Panc1 (cell line): ENCODE results near the gene IP6K1.

Source experiments
- POLR2AphosphoS5 ChIP-seq: IDR thresholded peaks from 2 replicates; pipeline ENCODE4 v1.6.1; 2012; ENCODE audit warnings: mild to moderate bottlenecking, low read depth, low read length, moderate library complexity
- TF ChIP-seq, protein P1 (sequence below): fragments of 450-650 bp; IDR thresholded peaks from 2 replicates; pipeline ENCODE4 v1.5.1; 2017; ENCODE audit warnings: mild to moderate bottlenecking
- TF ChIP-seq, protein P2 (sequence below), 2 experiments: IDR thresholded peaks; 2 replicates each; pipeline ENCODE4 v1.6.1; 2011 to 2012; ENCODE audit warnings: low read depth in 2 of 2, control low read depth in 1 of 2, low read length in 1 of 2, mild to moderate bottlenecking in 1 of 2, moderate library complexity in 1 of 2; ENCODE audit not compliant: insufficient read depth in 1 of 2

DNA sequence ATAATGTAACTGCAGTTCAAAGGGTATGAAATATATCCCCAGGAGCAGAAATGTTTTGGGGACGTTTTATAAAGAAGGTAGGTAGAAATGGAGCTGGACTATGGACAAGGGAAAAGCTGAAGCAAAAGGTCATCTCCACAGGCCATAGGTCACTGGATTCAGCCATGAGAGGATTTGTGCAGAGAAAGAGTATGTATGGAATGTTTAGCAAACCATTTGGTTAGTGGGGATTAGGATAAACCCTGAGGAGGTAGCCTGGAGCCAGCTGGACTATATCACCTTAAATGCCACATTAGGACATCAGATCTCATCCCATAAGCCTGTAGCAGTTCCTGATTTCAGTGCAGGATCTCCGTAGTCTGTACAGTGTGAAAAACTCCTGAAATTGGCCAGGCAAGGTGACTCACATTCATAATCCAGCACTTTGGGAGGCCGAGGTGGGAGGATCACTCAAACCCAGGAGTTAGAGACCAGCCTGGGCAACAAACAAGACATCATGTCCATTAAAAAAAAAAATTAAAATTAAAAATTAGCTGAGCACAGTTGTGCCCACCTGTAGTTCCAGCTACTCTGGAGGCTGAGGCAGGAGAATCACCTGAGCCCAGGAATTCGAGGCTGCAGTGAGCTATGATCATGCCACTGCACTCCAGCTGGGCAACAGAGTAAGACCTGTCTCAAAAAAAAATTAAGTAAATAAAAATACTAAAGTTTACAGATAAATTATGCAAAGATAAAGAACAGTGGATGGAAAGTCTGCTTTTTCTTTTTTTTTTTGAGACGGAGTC lies 4.7 kb downstream of the IP6K1 start:
- TF ChIP-seq, protein P1, sequence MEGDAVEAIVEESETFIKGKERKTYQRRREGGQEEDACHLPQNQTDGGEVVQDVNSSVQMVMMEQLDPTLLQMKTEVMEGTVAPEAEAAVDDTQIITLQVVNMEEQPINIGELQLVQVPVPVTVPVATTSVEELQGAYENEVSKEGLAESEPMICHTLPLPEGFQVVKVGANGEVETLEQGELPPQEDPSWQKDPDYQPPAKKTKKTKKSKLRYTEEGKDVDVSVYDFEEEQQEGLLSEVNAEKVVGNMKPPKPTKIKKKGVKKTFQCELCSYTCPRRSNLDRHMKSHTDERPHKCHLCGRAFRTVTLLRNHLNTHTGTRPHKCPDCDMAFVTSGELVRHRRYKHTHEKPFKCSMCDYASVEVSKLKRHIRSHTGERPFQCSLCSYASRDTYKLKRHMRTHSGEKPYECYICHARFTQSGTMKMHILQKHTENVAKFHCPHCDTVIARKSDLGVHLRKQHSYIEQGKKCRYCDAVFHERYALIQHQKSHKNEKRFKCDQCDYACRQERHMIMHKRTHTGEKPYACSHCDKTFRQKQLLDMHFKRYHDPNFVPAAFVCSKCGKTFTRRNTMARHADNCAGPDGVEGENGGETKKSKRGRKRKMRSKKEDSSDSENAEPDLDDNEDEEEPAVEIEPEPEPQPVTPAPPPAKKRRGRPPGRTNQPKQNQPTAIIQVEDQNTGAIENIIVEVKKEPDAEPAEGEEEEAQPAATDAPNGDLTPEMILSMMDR: no peak
- no peak for TF ChIP-seq POLR2AphosphoS5
- TF ChIP-seq, protein P2, sequence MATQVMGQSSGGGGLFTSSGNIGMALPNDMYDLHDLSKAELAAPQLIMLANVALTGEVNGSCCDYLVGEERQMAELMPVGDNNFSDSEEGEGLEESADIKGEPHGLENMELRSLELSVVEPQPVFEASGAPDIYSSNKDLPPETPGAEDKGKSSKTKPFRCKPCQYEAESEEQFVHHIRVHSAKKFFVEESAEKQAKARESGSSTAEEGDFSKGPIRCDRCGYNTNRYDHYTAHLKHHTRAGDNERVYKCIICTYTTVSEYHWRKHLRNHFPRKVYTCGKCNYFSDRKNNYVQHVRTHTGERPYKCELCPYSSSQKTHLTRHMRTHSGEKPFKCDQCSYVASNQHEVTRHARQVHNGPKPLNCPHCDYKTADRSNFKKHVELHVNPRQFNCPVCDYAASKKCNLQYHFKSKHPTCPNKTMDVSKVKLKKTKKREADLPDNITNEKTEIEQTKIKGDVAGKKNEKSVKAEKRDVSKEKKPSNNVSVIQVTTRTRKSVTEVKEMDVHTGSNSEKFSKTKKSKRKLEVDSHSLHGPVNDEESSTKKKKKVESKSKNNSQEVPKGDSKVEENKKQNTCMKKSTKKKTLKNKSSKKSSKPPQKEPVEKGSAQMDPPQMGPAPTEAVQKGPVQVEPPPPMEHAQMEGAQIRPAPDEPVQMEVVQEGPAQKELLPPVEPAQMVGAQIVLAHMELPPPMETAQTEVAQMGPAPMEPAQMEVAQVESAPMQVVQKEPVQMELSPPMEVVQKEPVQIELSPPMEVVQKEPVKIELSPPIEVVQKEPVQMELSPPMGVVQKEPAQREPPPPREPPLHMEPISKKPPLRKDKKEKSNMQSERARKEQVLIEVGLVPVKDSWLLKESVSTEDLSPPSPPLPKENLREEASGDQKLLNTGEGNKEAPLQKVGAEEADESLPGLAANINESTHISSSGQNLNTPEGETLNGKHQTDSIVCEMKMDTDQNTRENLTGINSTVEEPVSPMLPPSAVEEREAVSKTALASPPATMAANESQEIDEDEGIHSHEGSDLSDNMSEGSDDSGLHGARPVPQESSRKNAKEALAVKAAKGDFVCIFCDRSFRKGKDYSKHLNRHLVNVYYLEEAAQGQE (IDR thresholded peaks at IDR 0.05; ENCODE audit: insufficient read depth in 1 of 2, low read depth in 2 of 2, low read length in 1 of 2): no peak
